Neural cell (in vitro differentiated cells): ENCODE measurements around the gene PGAM4. TPM values are rescaled to one million over a fixed set of nuclear protein-coding genes. Genes with fewer than 3 reads are reported as not detected.

Source experiments
- H2AFZ ChIP-seq: fragments of 200-600, 300-800 bp; sonication (generic), shearing (Covaris generic); 2 replicates; pipeline ENCODE4 v1.6.0; 2014; ENCODE audit warnings: low read depth, mild to moderate bottlenecking, antibody characterized with exemption, low read length, moderate library complexity
- H3F3A ChIP-seq: fragments of 200-600 bp; shearing (Covaris generic); 2 replicates; pipeline ENCODE4 v1.6.1; 2016; ENCODE audit warnings: mild to moderate bottlenecking, moderate library complexity, mixed read lengths, antibody characterized with exemption, low read length; ENCODE audit not compliant: insufficient read depth, poor library complexity, severe bottlenecking
- H3K27ac ChIP-seq: fragments of 200-600, 300-800 bp; sonication (generic), shearing (Covaris generic); 2 replicates; pipeline ENCODE4 v1.5.1; 2014; ENCODE audit warnings: mild to moderate bottlenecking, low read length, moderate library complexity
- H3K27me3 ChIP-seq: fragments of 300-800, 200-600 bp; sonication (generic), shearing (Covaris generic); 2 replicates; pipeline ENCODE4 v1.6.0; 2014; ENCODE audit warnings: mild to moderate bottlenecking, low read depth, low read length, moderate library complexity; ENCODE audit not compliant: insufficient read depth
- H3K36me3 ChIP-seq: fragments of 300-800, 200-600 bp; sonication (generic), shearing (Covaris generic); 2 replicates; pipeline ENCODE4 v1.5.1; 2014; ENCODE audit warnings: mild to moderate bottlenecking, antibody characterized with exemption, low read length, moderate library complexity; ENCODE audit not compliant: insufficient read depth
- H3K4me2 ChIP-seq: fragments of 300-800, 200-600 bp; sonication (generic), shearing (Covaris generic); 2 replicates; pipeline ENCODE4 v1.6.0; 2014; ENCODE audit warnings: mild to moderate bottlenecking, low read length
- H3K4me3 ChIP-seq: fragments of 300-800, 200-600 bp; sonication (generic), shearing (Covaris generic); 2 replicates; pipeline ENCODE4 v1.5.1; 2014; ENCODE audit warnings: mild to moderate bottlenecking, low read length, moderate library complexity
- H3K79me2 ChIP-seq: fragments of 200-600 bp; shearing (Covaris generic); replicated peaks from 2 replicates; pipeline ENCODE4 v1.6.0; 2014; ENCODE audit warnings: mild to moderate bottlenecking, low read length, moderate library complexity; ENCODE audit not compliant: insufficient read depth
- H3K9ac ChIP-seq: fragments of 300-800, 200-600 bp; sonication (generic), shearing (Covaris generic); 2 replicates; pipeline ENCODE4 v1.6.1; 2016; ENCODE audit warnings: mild to moderate bottlenecking, low read length, mixed read lengths
- H3K9me2 ChIP-seq: fragments of 200-600 bp; shearing (Covaris generic); 2 replicates; pipeline ENCODE4 v1.6.1; 2016; ENCODE audit warnings: mild to moderate bottlenecking, low read length, mixed read lengths; ENCODE audit not compliant: insufficient read depth
- H3K9me3 ChIP-seq: fragments of 200-600, 300-800 bp; sonication (generic), shearing (Covaris generic); 2 replicates; pipeline ENCODE4 v1.6.1; 2016; ENCODE audit warnings: mild to moderate bottlenecking, mixed run types, low read length, moderate library complexity, mixed read lengths
- H4K20me1 ChIP-seq: fragments of 200-600 bp; shearing (Covaris generic); 2 replicates; pipeline ENCODE4 v1.6.1; 2016; ENCODE audit warnings: mild to moderate bottlenecking, mixed run types; ENCODE audit not compliant: insufficient read depth
- EP300 ChIP-seq: fragments of 450-650 bp; conservative IDR thresholded peaks from 2 replicates; pipeline ENCODE4 v1.6.1; 2014; ENCODE audit warnings: antibody characterized with exemption, mild to moderate bottlenecking, moderate library complexity; ENCODE audit not compliant: poor library complexity, severe bottlenecking
- EZH2 ChIP-seq: fragments of 200-600, 300-800 bp; shearing (Covaris generic), sonication (generic); IDR thresholded peaks from 2 replicates; pipeline ENCODE4 v1.6.1; 2014; ENCODE audit warnings: antibody characterized with exemption, low read length, borderline replicate concordance, mild to moderate bottlenecking; ENCODE audit not compliant: insufficient read depth, poor library complexity, severe bottlenecking
- MXI1 ChIP-seq: fragments of 450-650 bp; conservative IDR thresholded peaks from 2 replicates; pipeline ENCODE4 v1.6.1; 2014; ENCODE audit warnings: antibody characterized with exemption, mild to moderate bottlenecking; ENCODE audit not compliant: poor library complexity, severe bottlenecking
- POLR2AphosphoS5 ChIP-seq: IDR thresholded peaks from 2 replicates; pipeline ENCODE4 v1.6.1; 2012
- RAD21 ChIP-seq: fragments of 450-650 bp; conservative IDR thresholded peaks from 2 replicates; pipeline ENCODE4 v1.6.1; 2014; ENCODE audit warnings: antibody characterized with exemption, mild to moderate bottlenecking, moderate library complexity
- SMC3 ChIP-seq: fragments of 450-650 bp; conservative IDR thresholded peaks from 2 replicates; pipeline ENCODE4 v1.6.1; 2014; ENCODE audit warnings: antibody characterized with exemption, mild to moderate bottlenecking, moderate library complexity; ENCODE audit not compliant: poor library complexity
- TAF1 ChIP-seq: IDR thresholded peaks from 2 replicates; pipeline ENCODE4 v1.6.1; 2012; ENCODE audit warnings: low read depth
- polyA plus RNA-seq: library from polyadenylated mRNA; depleted of rRNA; stranded (reverse); fragments of >200 nt; gene quantifications from 2 replicates; pipeline ENCODE4 v1.2.3, GENCODE V29; 2014
- TF ChIP-seq, protein P1 (sequence below): fragments of 450-650 bp; IDR thresholded peaks from 2 replicates; pipeline ENCODE4 v1.5.1; 2014; ENCODE audit warnings: antibody characterized with exemption, mild to moderate bottlenecking, moderate library complexity; ENCODE audit not compliant: poor library complexity, severe bottlenecking
- TF ChIP-seq, protein P2 (sequence below): IDR thresholded peaks from 2 replicates; pipeline ENCODE4 v1.6.1; 2012; ENCODE audit warnings: borderline replicate concordance

The PGAM4 gene
- polyA plus RNA-seq, 1 donor from 2014 or later = not detected

DNA sequence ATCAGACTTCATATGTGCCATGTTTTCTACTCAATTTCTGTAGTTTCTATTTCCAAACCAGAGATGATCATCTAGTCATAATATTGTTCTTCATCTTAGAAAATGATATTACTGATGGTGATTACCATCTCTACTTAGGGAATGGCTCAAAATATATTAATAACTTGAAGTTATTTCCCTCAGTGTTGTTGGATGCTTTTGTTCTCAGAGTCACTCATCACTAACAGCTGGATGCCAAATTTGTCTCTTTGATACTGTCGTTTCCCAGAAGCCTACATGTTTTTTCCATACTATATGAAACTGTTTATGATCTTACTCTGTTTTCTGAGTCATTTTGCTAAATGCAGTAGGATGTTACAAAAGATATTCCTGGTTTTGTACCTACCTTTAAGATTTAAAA lies 8.9 kb downstream of the PGAM4 start:
- TF ChIP-seq, protein P1, sequence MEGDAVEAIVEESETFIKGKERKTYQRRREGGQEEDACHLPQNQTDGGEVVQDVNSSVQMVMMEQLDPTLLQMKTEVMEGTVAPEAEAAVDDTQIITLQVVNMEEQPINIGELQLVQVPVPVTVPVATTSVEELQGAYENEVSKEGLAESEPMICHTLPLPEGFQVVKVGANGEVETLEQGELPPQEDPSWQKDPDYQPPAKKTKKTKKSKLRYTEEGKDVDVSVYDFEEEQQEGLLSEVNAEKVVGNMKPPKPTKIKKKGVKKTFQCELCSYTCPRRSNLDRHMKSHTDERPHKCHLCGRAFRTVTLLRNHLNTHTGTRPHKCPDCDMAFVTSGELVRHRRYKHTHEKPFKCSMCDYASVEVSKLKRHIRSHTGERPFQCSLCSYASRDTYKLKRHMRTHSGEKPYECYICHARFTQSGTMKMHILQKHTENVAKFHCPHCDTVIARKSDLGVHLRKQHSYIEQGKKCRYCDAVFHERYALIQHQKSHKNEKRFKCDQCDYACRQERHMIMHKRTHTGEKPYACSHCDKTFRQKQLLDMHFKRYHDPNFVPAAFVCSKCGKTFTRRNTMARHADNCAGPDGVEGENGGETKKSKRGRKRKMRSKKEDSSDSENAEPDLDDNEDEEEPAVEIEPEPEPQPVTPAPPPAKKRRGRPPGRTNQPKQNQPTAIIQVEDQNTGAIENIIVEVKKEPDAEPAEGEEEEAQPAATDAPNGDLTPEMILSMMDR = no peak
- TF ChIP-seq RAD21 = no peak
- TF ChIP-seq EZH2 = no peak
- TF ChIP-seq EP300 = no peak
- TF ChIP-seq, protein P2, sequence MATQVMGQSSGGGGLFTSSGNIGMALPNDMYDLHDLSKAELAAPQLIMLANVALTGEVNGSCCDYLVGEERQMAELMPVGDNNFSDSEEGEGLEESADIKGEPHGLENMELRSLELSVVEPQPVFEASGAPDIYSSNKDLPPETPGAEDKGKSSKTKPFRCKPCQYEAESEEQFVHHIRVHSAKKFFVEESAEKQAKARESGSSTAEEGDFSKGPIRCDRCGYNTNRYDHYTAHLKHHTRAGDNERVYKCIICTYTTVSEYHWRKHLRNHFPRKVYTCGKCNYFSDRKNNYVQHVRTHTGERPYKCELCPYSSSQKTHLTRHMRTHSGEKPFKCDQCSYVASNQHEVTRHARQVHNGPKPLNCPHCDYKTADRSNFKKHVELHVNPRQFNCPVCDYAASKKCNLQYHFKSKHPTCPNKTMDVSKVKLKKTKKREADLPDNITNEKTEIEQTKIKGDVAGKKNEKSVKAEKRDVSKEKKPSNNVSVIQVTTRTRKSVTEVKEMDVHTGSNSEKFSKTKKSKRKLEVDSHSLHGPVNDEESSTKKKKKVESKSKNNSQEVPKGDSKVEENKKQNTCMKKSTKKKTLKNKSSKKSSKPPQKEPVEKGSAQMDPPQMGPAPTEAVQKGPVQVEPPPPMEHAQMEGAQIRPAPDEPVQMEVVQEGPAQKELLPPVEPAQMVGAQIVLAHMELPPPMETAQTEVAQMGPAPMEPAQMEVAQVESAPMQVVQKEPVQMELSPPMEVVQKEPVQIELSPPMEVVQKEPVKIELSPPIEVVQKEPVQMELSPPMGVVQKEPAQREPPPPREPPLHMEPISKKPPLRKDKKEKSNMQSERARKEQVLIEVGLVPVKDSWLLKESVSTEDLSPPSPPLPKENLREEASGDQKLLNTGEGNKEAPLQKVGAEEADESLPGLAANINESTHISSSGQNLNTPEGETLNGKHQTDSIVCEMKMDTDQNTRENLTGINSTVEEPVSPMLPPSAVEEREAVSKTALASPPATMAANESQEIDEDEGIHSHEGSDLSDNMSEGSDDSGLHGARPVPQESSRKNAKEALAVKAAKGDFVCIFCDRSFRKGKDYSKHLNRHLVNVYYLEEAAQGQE = no peak
- no peak for TF ChIP-seq MXI1
- TF ChIP-seq POLR2AphosphoS5 = no peak
- no peak for TF ChIP-seq SMC3
- no peak for TF ChIP-seq TAF1
- H3F3A ChIP-seq = no peaks in the 10 kb centered on the region
- no peak overlapping the region for H3K4me2 ChIP-seq
- no peaks in the 10 kb centered on the region for H3K36me3 ChIP-seq
- H4K20me1 ChIP-seq = no peaks in the 10 kb centered on the region
- H3K27me3 ChIP-seq = no peaks in the 10 kb centered on the region
- H3K4me3 ChIP-seq = no peak overlapping the region
- no peak overlapping the region for H3K27ac ChIP-seq
- no peak overlapping the region for H3K9ac ChIP-seq
- no peak overlapping the region for H2AFZ ChIP-seq
- no peaks in the 10 kb centered on the region for H3K79me2 ChIP-seq
- H3K9me2 ChIP-seq = no peaks in the 10 kb centered on the region
- no peaks in the 10 kb centered on the region for H3K9me3 ChIP-seq

DNA sequence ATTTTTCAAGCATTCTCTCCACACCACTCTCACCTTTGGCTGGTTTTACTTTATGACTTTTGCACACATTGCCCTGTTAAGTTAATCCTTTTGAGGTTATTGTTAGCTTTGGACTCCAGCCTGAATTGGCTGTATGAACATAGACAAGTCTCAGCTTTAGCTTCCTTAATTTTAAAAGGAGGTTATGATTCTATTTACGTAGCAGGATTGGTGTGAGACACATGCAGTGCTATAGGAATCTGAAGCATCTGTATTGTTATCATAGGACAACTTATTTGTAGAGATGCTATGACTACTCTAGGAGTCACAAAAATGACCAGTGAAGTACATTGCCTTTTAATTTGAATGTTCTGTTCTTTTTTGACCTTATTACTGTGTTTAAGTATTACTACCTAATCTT lies 15.7 kb downstream of the PGAM4 start:
- H3K79me2 ChIP-seq = no peaks in the 10 kb centered on the region
- no peak overlapping the region for H2AFZ ChIP-seq
- H4K20me1 ChIP-seq = no peaks in the 10 kb centered on the region
- H3K4me3 ChIP-seq = no peak overlapping the region
- TF ChIP-seq MXI1 (no peak), EP300 (no peak), EZH2 (no peak), SMC3 (no peak), POLR2AphosphoS5 (no peak), TAF1 (no peak), RAD21 (no peak)
- TF ChIP-seq, protein P2 = no peak
- TF ChIP-seq, protein P1 = no peak
- no peaks in the 10 kb centered on the region for H3K9me2 ChIP-seq
- no peaks in the 10 kb centered on the region for H3K36me3 ChIP-seq
- no peak overlapping the region for H3K9ac ChIP-seq
- no peak overlapping the region for H3K27ac ChIP-seq
- H3K27me3 ChIP-seq = no peaks in the 10 kb centered on the region
- no peaks in the 10 kb centered on the region for H3K9me3 ChIP-seq
- H3F3A ChIP-seq = no peaks in the 10 kb centered on the region
- no peak overlapping the region for H3K4me2 ChIP-seq
